Measurements from ENCODE around the gene TOP3A. TPM values are rescaled to one million over a fixed set of nuclear protein-coding genes. Genes with fewer than 3 reads are reported as not detected.

The TOP3A gene
- total and polyA plus RNA-seq, 2 donors (not counting 1 experiment from before 2014, with no cell fraction given) = 13.4 to 55.8 TPM

DNA sequence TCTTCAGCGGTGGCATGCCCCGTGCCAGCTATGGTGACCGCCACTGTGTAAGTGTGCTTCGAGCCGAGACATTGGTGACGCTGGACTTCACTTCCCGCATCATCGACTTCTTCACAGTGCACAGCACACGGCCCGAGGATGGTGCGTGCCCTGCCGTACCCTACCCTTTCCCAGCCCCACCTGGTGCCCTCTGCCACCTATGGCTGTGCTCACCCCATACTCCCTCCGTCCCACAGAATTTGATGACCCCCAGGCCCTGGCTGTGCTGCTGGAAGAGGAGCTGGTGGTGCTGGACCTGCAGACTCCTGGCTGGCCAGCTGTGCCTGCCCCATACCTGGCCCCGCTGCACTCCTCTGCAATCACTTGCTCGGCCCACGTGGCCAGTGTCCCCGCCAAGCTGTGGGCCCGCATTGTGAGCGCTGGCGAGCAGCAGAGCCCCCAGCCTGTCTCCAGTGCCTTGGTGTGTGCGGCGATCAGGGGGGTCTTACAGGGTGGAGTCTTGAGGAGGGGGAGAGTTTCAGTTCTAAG is 79.9 kb downstream of the TOP3A start:
- Histone ChIP-seq H2AFZ (ENCODE audit: insufficient read depth, low read depth, low read length, poor library complexity, severe bottlenecking) (no peak overlapping the region), H3K4me2 (replicated peaks; ENCODE audit: low read depth, low read length, poor library complexity, severe bottlenecking) (no peak overlapping the region), H3K4me1 (ENCODE audit: control insufficient read depth in 2 of 2, insufficient read depth in 2 of 2, low read length in 2 of 2) (no peaks in the 10 kb centered on the region), H3K27ac (ENCODE audit: low read length in 2 of 2) (no peak overlapping the region), H3K9ac (ENCODE audit: low read length) (no peak overlapping the region), H3K36me3 (replicated peaks in 1 of 2; ENCODE audit: control extremely low read depth in 1 of 2, control insufficient read depth in 1 of 2, extremely low read depth in 1 of 2, insufficient read depth in 2 of 2, low read length in 1 of 2) (peaks cover 0 to 18% of the 10 kb centered on the region in 2 experiments), H3K27me3 (replicated peaks in 1 of 4; ENCODE audit: control extremely low read depth in 1 of 4, control insufficient read depth in 3 of 4, insufficient read depth in 4 of 4, low read length in 3 of 4) (no peaks in the 10 kb centered on the region), H3K79me2 (ENCODE audit: control insufficient read depth, insufficient read depth, low read length) (no peaks in the 10 kb centered on the region), H3K9me3 (ENCODE audit: control extremely low read depth in 1 of 3, control insufficient read depth in 2 of 3, insufficient read depth in 1 of 3, low read length in 2 of 3) (no peaks in the 10 kb centered on the region), H3K4me3 (ENCODE audit: control extremely low read depth in 1 of 5, extremely low read depth in 1 of 5, insufficient read depth in 1 of 5, low read depth in 2 of 5, low read length in 4 of 5) (no peak overlapping the region), H4K20me1 (ENCODE audit: control insufficient read depth, insufficient read depth, low read length, poor library complexity, severe bottlenecking) (no peaks in the 10 kb centered on the region)
- CTCF ChIA-PET = no interaction called here
- POLR2A ChIA-PET = no interaction called here
- TF ChIP-seq EZH2 (IDR thresholded peaks at IDR 0.05; ENCODE audit: borderline replicate concordance, insufficient read depth, low read depth, low read length, poor library complexity, severe bottlenecking) = no peak
- TF ChIP-seq, protein P1, sequence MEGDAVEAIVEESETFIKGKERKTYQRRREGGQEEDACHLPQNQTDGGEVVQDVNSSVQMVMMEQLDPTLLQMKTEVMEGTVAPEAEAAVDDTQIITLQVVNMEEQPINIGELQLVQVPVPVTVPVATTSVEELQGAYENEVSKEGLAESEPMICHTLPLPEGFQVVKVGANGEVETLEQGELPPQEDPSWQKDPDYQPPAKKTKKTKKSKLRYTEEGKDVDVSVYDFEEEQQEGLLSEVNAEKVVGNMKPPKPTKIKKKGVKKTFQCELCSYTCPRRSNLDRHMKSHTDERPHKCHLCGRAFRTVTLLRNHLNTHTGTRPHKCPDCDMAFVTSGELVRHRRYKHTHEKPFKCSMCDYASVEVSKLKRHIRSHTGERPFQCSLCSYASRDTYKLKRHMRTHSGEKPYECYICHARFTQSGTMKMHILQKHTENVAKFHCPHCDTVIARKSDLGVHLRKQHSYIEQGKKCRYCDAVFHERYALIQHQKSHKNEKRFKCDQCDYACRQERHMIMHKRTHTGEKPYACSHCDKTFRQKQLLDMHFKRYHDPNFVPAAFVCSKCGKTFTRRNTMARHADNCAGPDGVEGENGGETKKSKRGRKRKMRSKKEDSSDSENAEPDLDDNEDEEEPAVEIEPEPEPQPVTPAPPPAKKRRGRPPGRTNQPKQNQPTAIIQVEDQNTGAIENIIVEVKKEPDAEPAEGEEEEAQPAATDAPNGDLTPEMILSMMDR (IDR thresholded peaks at IDR 0.05) = no peak
- H3K27me3 Mint-ChIP-seq = no peaks in the 10 kb centered on the region
- H3K4me1 Mint-ChIP-seq = no peaks in the 10 kb centered on the region
- ATAC-seq (ENCODE audit: low read depth) = no peak
- 97% methylated on average over 21 of the region's 22 CpGs for WGBS (ENCODE audit: insufficient coverage)
- no peak for DNase-seq
- H3K4me3 Mint-ChIP-seq = no peak overlapping the region
- no peaks in the 10 kb centered on the region for H3K9me3 Mint-ChIP-seq (ENCODE audit: insufficient read depth)
- intact Hi-C loops (cut with micrococcal nuclease) = no loop called here
- H3K27ac Mint-ChIP-seq = no peak overlapping the region

DNA sequence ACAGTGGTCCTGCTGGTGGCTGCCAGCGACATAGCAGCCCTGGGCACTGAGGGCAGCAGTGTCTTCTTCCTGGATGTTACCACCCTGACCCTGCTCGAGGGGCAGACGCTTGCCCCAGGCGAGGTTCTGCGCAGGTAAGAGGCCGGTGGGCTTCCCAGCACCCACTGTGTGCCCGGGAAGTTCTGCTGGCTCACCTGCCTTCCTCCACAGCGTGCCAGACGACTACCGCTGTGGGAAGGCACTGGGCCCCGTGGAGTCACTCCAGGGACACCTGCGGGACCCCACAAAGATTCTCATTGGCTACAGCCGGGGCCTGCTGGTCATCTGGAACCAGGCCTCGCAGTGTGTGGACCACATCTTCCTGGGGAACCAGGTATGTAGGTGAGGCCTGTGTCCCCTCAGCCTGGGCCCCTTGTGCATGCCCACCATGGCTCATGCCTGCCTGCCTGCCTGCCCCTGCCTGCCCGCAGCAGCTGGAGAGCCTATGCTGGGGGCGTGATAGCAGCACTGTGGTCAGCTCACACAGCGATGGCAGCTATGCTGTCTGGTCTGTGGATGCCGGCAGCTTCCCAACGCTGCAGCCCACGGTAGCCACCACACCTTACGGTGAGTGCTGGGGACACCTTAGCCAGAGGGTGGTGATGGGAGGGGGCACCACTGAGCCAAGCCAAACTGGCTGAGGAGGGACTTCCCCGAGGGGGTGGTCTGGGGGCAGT is 80.8 kb downstream of the TOP3A start:
- DNase-seq (no peak), ATAC-seq (ENCODE audit: low read depth) (no peak)
- Mint-ChIP-seq H3K27me3 (no peaks in the 10 kb centered on the region), H3K4me1 (no peaks in the 10 kb centered on the region), H3K4me3 (no peak overlapping the region), H3K27ac (no peak overlapping the region), H3K9me3 (ENCODE audit: insufficient read depth) (no peaks in the 10 kb centered on the region)
- Histone ChIP-seq H3K4me3 (ENCODE audit: control extremely low read depth in 1 of 5, extremely low read depth in 1 of 5, insufficient read depth in 1 of 5, low read depth in 2 of 5, low read length in 4 of 5) (no peak overlapping the region), H3K9me3 (ENCODE audit: control extremely low read depth in 1 of 3, control insufficient read depth in 2 of 3, insufficient read depth in 1 of 3, low read length in 2 of 3) (no peaks in the 10 kb centered on the region), H3K9ac (ENCODE audit: low read length) (no peak overlapping the region), H3K27ac (ENCODE audit: low read length in 2 of 2) (no peak overlapping the region), H3K27me3 (replicated peaks in 1 of 4; ENCODE audit: control extremely low read depth in 1 of 4, control insufficient read depth in 3 of 4, insufficient read depth in 4 of 4, low read length in 3 of 4) (no peaks in the 10 kb centered on the region), H3K36me3 (replicated peaks in 1 of 2; ENCODE audit: control extremely low read depth in 1 of 2, control insufficient read depth in 1 of 2, extremely low read depth in 1 of 2, insufficient read depth in 2 of 2, low read length in 1 of 2) (peaks cover 0 to 18% of the 10 kb centered on the region in 2 experiments), H2AFZ (ENCODE audit: insufficient read depth, low read depth, low read length, poor library complexity, severe bottlenecking) (no peak overlapping the region), H3K79me2 (ENCODE audit: control insufficient read depth, insufficient read depth, low read length) (no peaks in the 10 kb centered on the region), H3K4me2 (replicated peaks; ENCODE audit: low read depth, low read length, poor library complexity, severe bottlenecking) (no peak overlapping the region), H3K4me1 (ENCODE audit: control insufficient read depth in 2 of 2, insufficient read depth in 2 of 2, low read length in 2 of 2) (no peaks in the 10 kb centered on the region), H4K20me1 (ENCODE audit: control insufficient read depth, insufficient read depth, low read length, poor library complexity, severe bottlenecking) (no peaks in the 10 kb centered on the region)
- no peak for TF ChIP-seq EZH2 (IDR thresholded peaks at IDR 0.05; ENCODE audit: borderline replicate concordance, insufficient read depth, low read depth, low read length, poor library complexity, severe bottlenecking)
- TF ChIP-seq, protein P1 (IDR thresholded peaks at IDR 0.05) = no peak
- 96% methylated on average over 22 of the region's 22 CpGs for WGBS (ENCODE audit: insufficient coverage)
- ChIA-PET CTCF (no interaction called here), POLR2A (no interaction called here)
- intact Hi-C loops (cut with micrococcal nuclease) = no loop called here
